Subcutaneous adipose tissue (tissue), 4 donors: ENCODE results near the gene IGF2BP3. TPM values are rescaled to one million over a fixed set of nuclear protein-coding genes. Genes with fewer than 3 reads are reported as not detected.

ENCODE experiments used
- total RNA-seq, 4 donors: library from RNA; depleted of rRNA; stranded (reverse); fragments of >200 nt; gene quantifications; one replicate each; pipeline ENCODE4 v1.1.0, GENCODE V29; 2016
- TF ChIP-seq, protein P1 (sequence below): fragments of 450-650 bp; IDR thresholded peaks from one replicate; pipeline ENCODE4 v1.5.1; 2016; ENCODE audit warnings: low read depth, mild to moderate bottlenecking, control low read depth, antibody characterized with exemption, moderate library complexity

Gene IGF2BP3
- total RNA-seq, 4 donors from 2014 or later = 0.94 to 3.6 (median 1.8) TPM

DNA sequence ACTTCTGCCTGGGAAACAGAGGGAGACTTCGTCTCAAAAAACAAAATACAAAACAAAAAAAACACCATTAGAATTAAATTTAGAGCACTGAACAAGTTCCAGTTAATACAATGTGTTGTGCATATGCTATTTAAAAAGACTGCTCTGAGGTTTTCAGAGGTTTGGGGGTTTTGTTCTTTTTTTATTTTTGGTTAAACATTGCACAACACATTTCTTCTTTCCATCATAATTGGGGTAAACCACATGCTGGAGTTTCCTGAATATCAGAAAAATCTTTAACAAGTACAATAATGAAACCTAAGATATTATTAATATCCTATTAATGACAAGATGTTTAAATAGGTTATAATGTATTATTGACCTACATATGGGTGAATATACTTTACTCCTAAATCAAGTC is 26.3 kb downstream of the IGF2BP3 start:
- TF ChIP-seq, protein P1, sequence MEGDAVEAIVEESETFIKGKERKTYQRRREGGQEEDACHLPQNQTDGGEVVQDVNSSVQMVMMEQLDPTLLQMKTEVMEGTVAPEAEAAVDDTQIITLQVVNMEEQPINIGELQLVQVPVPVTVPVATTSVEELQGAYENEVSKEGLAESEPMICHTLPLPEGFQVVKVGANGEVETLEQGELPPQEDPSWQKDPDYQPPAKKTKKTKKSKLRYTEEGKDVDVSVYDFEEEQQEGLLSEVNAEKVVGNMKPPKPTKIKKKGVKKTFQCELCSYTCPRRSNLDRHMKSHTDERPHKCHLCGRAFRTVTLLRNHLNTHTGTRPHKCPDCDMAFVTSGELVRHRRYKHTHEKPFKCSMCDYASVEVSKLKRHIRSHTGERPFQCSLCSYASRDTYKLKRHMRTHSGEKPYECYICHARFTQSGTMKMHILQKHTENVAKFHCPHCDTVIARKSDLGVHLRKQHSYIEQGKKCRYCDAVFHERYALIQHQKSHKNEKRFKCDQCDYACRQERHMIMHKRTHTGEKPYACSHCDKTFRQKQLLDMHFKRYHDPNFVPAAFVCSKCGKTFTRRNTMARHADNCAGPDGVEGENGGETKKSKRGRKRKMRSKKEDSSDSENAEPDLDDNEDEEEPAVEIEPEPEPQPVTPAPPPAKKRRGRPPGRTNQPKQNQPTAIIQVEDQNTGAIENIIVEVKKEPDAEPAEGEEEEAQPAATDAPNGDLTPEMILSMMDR = no peak

DNA sequence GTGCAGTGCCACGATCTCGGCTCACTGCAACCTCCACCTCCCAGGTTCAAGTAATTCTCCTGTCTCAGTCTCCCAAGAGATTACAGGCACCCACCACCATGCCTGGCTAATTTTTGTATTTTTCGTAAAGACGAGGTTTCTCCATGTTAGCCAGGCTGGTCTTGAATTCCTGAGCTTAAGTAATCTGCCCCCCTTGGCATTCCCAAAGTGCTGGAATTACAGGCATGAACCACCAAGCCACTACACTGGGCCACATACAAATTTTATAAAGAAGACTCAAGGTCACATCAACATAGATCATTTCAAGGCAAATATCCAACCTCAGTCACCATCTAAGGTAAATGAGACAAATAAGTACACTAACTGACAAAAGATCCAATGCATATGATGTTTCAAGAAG is 32.1 kb downstream of the IGF2BP3 start:
- TF ChIP-seq, protein P1 = no peak

DNA sequence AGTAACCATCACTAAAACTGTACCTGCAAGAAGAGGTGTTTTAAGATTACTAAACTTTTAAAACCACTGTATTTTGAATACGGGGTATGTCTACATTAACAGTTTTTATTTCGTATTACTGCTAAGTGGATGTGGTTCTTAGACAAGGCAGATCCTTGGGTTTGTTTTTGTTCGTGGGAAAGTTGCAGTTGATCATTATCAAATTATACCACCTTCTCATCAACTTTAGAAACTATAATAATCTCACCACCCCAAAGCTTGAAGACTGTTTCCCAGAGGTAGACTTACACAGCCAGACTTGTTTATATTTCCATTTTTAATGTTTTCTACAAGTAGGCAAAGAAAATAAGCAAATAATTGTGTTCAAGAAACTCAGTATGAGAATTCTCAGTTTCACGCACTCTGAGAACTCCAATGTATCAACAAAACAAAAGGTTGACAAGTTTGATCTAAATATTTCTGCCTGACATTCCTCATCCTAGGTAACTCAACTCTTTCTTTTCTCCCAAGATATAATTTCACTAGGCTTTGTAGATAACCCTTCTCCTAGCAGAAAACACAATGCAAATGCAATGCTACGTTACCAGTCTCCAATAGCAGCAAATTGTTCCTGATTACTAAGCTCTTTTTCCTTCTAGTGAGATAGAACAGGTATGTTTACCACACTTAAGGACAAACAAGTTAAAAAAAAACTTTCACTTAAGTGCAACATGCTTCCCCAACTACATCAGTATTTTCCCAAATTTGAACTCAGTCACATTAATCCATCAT is 36.0 kb downstream of the IGF2BP3 start:
- TF ChIP-seq, protein P1 = no peak

DNA sequence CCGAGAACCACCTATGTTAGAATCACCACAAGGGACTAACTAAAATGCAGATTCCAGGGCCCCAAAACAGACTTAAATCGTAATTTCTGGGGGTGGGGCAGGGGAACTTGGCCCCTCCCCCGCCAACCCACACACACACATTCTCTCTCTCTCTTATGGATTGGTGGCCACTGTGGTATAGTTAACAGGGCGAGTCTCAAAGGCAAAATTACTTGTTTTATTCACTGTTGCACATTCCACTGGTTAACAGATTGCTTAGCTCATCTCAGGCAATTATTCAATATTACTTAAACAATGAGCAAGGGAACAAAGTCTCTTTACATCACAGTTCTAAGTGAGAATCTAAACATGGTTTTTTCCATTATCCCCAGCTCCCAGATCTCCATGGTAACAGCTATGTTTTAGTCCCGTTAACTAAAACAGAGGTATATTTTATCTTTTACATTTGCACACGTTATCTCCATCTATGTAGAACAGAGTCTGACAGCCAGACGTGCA is 38.5 kb downstream of the IGF2BP3 start:
- TF ChIP-seq, protein P1 = no peak

DNA sequence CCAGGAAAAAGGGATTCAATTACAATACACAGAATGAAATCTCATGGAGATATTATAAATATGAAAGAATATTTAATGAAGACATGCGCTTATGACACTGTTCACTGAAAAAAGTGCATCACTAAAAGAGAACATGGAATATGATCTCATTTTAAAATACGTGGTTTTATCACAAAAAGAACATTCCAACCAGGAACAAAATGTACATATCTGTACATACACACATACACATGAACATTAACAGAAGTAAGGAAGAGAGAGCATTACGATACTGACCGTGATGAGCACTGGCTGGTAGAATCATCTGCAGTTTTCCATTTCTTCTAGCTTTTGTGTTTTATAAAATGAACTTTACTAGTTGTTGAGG is 39.4 kb downstream of the IGF2BP3 start:
- TF ChIP-seq, protein P1 = no peak

DNA sequence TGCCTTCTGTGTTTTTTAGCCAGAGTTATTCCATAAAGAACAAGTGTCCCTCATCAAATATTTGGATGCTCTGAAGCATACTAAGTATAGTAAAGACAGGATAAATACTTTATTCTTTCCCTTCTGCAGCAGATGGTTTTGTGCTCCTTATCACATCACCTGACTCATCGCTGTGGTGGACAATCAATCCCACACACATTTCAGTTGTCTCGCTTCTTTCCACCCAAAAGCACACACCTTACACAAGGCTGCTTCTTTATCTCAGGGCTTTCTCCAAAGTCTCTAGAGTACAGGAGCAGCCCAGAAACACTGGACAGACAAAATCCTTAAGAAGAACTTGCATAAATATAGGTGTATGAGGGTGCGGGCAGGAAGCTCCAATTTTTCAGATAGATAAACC is 43.4 kb downstream of the IGF2BP3 start:
- TF ChIP-seq, protein P1 = no peak

DNA sequence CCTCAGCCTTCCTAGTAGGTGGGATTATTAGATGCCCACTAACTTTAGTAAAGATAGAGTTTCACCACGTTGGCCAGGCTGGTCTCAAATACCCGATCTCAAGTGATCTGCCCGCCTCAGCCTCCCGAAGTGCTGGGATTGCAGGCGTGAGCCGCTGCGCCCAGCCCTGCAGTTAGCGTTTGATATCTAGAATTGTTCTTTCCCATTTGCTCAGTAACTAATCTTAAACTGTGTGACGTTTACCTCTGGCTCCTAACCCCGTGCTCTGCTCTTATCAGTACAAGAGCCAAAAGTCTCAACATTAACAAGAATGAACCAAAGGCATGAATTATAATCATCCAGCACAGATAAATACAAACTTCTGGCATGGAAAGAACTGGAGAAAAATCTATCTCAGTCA is 47.4 kb downstream of the IGF2BP3 start:
- TF ChIP-seq, protein P1 = no peak
